ENCODE measurements around the gene MRGPRX3.

Gene MRGPRX3

DNA sequence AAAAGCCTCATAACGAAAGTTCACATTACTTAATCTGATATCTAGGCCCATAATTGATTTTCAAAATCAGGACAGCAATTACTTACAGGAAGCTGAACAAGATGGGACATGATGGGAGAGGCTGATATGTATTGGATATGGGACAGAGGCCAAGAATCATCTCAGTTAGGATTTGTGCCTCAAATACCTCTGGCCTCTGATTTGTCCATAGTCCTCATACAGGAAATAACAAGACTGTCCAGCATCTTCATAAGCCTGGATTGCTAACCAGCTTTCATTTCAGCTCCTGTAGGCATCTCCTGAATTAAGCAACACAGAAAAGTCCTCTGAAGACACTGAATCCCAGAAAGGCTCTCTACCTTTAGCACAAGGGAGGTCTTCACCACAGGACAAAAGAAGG lies 36.0 kb downstream of the MRGPRX3 start:
- DNase-seq (ENCODE audit: low read depth in 2 of 2) = no peak

DNA sequence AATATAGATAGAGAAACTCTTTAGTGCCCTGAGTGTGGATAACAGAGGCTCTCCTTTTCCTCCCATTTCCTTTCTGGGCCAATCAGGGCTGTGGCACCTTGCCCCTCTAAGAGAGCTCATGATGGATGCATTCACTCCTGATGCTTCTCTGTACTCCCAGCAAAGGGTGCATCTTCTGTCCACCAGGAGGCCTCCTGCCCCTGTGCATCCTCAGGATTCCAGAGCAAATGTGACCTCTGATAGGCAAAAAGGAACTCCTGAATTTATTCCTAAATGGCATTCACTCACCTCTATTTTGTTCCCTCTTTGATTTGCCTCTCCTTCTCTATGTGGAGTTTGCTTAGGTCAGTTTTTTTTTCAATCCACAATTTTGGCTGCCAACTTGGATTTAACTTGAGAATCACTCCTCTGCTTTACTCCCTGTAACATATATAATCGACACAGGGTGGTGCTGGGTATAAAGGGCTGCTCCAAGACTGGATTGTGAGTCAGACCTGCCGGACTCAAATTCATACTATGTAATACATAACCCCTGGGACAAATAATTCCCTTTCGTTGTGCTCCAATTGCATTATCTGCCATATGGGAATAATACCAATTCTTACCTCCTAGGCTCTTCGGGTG lies 39.1 kb downstream of the MRGPRX3 start:
- DNase-seq (ENCODE audit: low read depth in 2 of 2) = no peak

DNA sequence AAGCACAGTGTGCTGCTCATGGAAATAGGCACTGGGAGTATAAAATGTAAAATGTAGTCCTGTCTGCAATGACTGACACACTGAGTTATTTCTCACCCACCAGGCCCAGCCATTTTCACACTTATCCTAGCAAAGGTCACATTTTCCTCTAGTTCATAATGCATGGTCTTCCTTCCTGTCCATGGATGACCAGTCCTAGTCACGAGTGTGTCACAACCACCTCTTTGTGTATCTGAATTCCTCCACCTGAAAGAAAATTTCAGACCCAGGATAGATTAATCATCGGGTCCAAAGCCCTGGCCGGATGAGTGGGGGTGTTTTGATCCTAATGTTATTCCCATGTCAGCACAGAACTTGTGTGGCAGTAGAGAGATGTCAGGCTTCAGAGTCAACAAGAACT lies 40.3 kb downstream of the MRGPRX3 start, which contains the start of gene MRGPRX4:
MRGPRX4 (plus strand) TSS at position 172 of the 400 bp plus-strand sequence. CDS start 420 bp downstream, outside the sequence.
- DNase-seq (ENCODE audit: low read depth in 2 of 2) = no peak

DNA sequence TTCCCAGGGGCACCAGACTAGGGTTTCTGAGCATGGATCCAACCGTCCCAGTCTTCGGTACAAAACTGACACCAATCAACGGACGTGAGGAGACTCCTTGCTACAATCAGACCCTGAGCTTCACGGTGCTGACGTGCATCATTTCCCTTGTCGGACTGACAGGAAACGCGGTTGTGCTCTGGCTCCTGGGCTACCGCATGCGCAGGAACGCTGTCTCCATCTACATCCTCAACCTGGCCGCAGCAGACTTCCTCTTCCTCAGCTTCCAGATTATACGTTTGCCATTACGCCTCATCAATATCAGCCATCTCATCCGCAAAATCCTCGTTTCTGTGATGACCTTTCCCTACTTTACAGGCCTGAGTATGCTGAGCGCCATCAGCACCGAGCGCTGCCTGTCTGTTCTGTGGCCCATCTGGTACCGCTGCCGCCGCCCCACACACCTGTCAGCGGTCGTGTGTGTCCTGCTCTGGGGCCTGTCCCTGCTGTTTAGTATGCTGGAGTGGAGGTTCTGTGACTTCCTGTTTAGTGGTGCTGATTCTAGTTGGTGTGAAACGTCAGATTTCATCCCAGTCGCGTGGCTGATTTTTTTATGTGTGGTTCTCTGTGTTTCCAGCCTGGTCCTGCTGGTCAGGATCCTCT lies 41.0 kb downstream of the MRGPRX3 start:
- no peak for DNase-seq (ENCODE audit: low read depth in 2 of 2)

Measured in activated CD8-positive, alpha-beta memory T cell treated with anti-CD3 and anti-CD28 coated beads for 4 hours (primary cell).